HepG2 (cell line): ENCODE measurements around the gene SS18L1. TPM values are rescaled to one million over a fixed set of nuclear protein-coding genes. Genes with fewer than 3 reads are reported as not detected.

Source experiments
- ATAD3A ChIP-seq: sonication (generic); formaldehyde crosslinking; IDR thresholded peaks from 2 replicates; pipeline ENCODE4 v1.4.0; 2020; ENCODE audit warnings: missing genetic modification reagents
- CBFB ChIP-seq: sonication (generic); formaldehyde crosslinking; IDR thresholded peaks from 2 replicates; pipeline ENCODE4 v1.4.0; 2020; ENCODE audit warnings: missing genetic modification reagents
- ELF3 ChIP-seq: IDR thresholded peaks from 2 replicates; pipeline ENCODE4 v1.6.1; 2016; ENCODE audit warnings: missing genetic modification reagents, missing compliant biosample characterization
- ISL2 ChIP-seq: sonication (generic); formaldehyde crosslinking; IDR thresholded peaks from 2 replicates; pipeline ENCODE4 v1.5.0; 2020; ENCODE audit warnings: missing genetic modification reagents
- MTA3 ChIP-seq: sonication (generic); formaldehyde crosslinking; IDR thresholded peaks from 2 replicates; pipeline ENCODE4 v1.4.0; 2020; ENCODE audit warnings: missing genetic modification reagents
- TCF12 ChIP-seq, 2 experiments: fragments of 450-650 bp in 1 of 2; sonication (generic) in 1 of 2; formaldehyde crosslinking in 1 of 2; IDR thresholded peaks; 2 replicates each; pipeline versions ENCODE4 v1.6.1 to v1.8.0; 2017 to 2022; ENCODE audit warnings: antibody characterized with exemption in 1 of 2, mild to moderate bottlenecking in 1 of 2, missing genetic modification reagents in 1 of 2, moderate library complexity in 1 of 2
- TCF7 ChIP-seq: sonication (generic); IDR thresholded peaks from 2 replicates; pipeline ENCODE4 v1.6.1; 2016; ENCODE audit warnings: antibody characterized with exemption, low read depth
- U2AF1 ChIP-seq: fragments of 200-400 bp; formaldehyde crosslinking; optimal IDR thresholded peaks from 2 replicates; pipeline ENCODE3; 2017; ENCODE audit warnings: mild to moderate bottlenecking, low read depth, low read length
- XBP1 ChIP-seq: sonication (generic); formaldehyde crosslinking; IDR thresholded peaks from 2 replicates; pipeline ENCODE4 v1.5.0; 2020; ENCODE audit warnings: missing genetic modification reagents
- ZBTB38 ChIP-seq: sonication (generic); formaldehyde crosslinking; IDR thresholded peaks from 2 replicates; pipeline ENCODE4 v1.5.1; 2020; ENCODE audit warnings: mild to moderate bottlenecking, missing genetic modification reagents
- ZNF672 ChIP-seq: sonication (generic); formaldehyde crosslinking; IDR thresholded peaks from 2 replicates; pipeline ENCODE4 v1.8.1; 2022; ENCODE audit warnings: missing genetic modification reagents
- polyA plus RNA-seq, 8 experiments: library from polyadenylated mRNA; depleted of rRNA in 3 of 8; stranded (reverse) in 7 of 8; unstranded in 1 of 8; fragments of >200 nt; fragmentation: Illumina TruSeq in 4 of 8; extraction: Trizol in 4 of 8; gene quantifications; 2 replicates each; pipeline versions ENCODE4 v1.2.1 to v1.2.3, GENCODE V29; 2011 to 2016; ENCODE audit warnings: low read depth in 4 of 8, missing spikeins in 1 of 8, mixed read lengths in 1 of 8; ENCODE audit not compliant: insufficient read depth in 1 of 8
- total RNA-seq, 5 experiments: library from RNA; depleted of rRNA; stranded (reverse); fragments of >200 nt; fragmentation: Illumina TruSeq; extraction: Trizol; gene quantifications; 2 replicates each; pipeline ENCODE4 v1.2.3, GENCODE V29; 2016; ENCODE audit warnings: low read depth in 1 of 5
- TF ChIP-seq, protein P1 (sequence below): sonication (generic); formaldehyde crosslinking; IDR thresholded peaks from 2 replicates; pipeline ENCODE4 v1.8.1; 2022; ENCODE audit warnings: low read depth, mild to moderate bottlenecking, missing genetic modification reagents
- TF ChIP-seq, protein P2 (sequence below): sonication (generic); formaldehyde crosslinking; IDR thresholded peaks from 2 replicates; pipeline ENCODE4 v1.8.0; 2023; ENCODE audit warnings: mild to moderate bottlenecking, missing genetic modification reagents
- TF ChIP-seq, protein P3 (sequence below): sonication (generic); formaldehyde crosslinking; IDR thresholded peaks from 2 replicates; pipeline ENCODE4 v1.8.1; 2023; ENCODE audit warnings: mild to moderate bottlenecking, missing genetic modification reagents
- TF ChIP-seq, protein P4 (sequence below): sonication (generic); formaldehyde crosslinking; IDR thresholded peaks from 2 replicates; pipeline ENCODE4 v1.4.0; 2020; ENCODE audit warnings: missing genetic modification reagents
- TF ChIP-seq, protein P5 (sequence below): sonication (generic); formaldehyde crosslinking; IDR thresholded peaks from 2 replicates; pipeline ENCODE4 v1.4.0; 2020; ENCODE audit warnings: missing genetic modification reagents, borderline replicate concordance

The SS18L1 gene
- total and polyA plus RNA-seq, 2 of the 13 experiments (the other 11 are each of a cell fraction or from before 2014, with no cell fraction given), result 17.8 to 27.6 TPM

DNA sequence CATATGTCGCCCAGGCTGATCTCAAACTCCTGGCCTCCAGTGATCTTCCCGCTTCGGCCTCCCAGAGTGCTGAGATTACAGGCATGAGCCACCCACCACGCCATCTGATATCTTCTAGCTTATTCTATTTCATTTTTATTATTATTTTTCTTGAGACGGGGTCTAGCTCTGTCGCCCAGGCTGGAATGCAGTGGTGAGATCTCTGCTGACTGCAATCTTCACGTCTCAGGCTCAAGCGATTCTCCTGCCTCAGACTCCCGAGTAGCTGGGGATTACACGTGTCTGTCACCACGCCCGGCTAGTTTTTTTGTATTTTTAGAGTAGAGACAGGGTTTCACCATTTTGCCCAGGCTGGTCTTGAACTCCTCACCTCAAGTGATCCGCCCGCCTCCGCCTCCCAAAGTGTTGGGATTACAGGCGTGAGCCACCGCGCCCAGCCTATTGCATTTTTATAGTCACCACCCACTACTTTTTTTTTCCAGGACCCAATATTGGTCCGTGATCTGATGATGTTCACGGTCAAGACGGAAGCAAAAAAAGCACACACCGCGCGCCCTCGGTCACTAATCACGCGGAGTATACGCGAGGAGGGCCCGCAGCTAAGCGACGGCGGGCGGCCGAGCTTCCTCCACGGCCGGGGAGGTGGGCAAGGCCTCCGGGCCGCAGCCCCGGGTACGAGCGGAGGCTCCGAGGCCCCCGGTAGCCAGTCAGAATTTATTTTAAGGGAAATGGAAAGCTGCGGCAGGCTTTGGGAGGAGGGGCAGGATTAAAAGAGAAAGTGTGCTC is 22.4 kb upstream of the SS18L1 start (continued):
- TF ChIP-seq ZBTB38 (CRISPR knock-in tag), result peak; percentile 10; the same call in 1 of the 2 replicates
- TF ChIP-seq, protein P1, sequence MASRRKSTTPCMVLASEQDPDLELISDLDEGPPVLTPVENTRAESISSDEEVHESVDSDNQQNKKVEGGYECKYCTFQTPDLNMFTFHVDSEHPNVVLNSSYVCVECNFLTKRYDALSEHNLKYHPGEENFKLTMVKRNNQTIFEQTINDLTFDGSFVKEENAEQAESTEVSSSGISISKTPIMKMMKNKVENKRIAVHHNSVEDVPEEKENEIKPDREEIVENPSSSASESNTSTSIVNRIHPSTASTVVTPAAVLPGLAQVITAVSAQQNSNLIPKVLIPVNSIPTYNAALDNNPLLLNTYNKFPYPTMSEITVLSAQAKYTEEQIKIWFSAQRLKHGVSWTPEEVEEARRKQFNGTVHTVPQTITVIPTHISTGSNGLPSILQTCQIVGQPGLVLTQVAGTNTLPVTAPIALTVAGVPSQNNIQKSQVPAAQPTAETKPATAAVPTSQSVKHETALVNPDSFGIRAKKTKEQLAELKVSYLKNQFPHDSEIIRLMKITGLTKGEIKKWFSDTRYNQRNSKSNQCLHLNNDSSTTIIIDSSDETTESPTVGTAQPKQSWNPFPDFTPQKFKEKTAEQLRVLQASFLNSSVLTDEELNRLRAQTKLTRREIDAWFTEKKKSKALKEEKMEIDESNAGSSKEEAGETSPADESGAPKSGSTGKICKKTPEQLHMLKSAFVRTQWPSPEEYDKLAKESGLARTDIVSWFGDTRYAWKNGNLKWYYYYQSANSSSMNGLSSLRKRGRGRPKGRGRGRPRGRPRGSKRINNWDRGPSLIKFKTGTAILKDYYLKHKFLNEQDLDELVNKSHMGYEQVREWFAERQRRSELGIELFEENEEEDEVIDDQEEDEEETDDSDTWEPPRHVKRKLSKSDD (CRISPR knock-in tag), result 0 out of 2 replicates have a peak, but pooled peaks have one; percentile 43
- TF ChIP-seq, protein P2, sequence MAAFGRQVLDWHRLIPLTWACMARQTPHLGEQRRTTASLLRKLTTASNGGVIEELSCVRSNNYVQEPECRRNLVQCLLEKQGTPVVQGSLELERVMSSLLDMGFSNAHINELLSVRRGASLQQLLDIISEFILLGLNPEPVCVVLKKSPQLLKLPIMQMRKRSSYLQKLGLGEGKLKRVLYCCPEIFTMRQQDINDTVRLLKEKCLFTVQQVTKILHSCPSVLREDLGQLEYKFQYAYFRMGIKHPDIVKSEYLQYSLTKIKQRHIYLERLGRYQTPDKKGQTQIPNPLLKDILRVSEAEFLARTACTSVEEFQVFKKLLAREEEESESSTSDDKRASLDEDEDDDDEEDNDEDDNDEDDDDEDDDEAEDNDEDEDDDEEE (CRISPR knock-in tag), result 0 out of 2 replicates have a peak, but pooled peaks have one; percentile 27
- TF ChIP-seq, protein P3, sequence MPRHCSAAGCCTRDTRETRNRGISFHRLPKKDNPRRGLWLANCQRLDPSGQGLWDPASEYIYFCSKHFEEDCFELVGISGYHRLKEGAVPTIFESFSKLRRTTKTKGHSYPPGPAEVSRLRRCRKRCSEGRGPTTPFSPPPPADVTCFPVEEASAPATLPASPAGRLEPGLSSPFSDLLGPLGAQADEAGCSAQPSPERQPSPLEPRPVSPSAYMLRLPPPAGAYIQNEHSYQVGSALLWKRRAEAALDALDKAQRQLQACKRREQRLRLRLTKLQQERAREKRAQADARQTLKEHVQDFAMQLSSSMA (CRISPR knock-in tag), result no peak
- TF ChIP-seq U2AF1, result no peak
- no peak for TF ChIP-seq TCF7
- TF ChIP-seq TCF12 (IDR thresholded peaks at IDR 0.05), result no peak
- no peak for TF ChIP-seq TCF12 (CRISPR knock-in tag; IDR thresholded peaks at IDR 0.05)
- TF ChIP-seq, protein P4, sequence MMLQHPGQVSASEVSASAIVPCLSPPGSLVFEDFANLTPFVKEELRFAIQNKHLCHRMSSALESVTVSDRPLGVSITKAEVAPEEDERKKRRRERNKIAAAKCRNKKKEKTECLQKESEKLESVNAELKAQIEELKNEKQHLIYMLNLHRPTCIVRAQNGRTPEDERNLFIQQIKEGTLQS (CRISPR knock-in tag), result 0 out of 2 replicates have a peak, but pooled peaks have one; percentile 39
- no peak for TF ChIP-seq ATAD3A
- no peak for TF ChIP-seq ISL2 (CRISPR knock-in tag)
- TF ChIP-seq ZNF672 (CRISPR knock-in tag), result no peak
- no peak for TF ChIP-seq MTA3 (CRISPR knock-in tag)
- no peak for TF ChIP-seq XBP1 (CRISPR knock-in tag)
- TF ChIP-seq ELF3, result no peak; the same call in 1 of the 2 replicates
- TF ChIP-seq, protein P5, sequence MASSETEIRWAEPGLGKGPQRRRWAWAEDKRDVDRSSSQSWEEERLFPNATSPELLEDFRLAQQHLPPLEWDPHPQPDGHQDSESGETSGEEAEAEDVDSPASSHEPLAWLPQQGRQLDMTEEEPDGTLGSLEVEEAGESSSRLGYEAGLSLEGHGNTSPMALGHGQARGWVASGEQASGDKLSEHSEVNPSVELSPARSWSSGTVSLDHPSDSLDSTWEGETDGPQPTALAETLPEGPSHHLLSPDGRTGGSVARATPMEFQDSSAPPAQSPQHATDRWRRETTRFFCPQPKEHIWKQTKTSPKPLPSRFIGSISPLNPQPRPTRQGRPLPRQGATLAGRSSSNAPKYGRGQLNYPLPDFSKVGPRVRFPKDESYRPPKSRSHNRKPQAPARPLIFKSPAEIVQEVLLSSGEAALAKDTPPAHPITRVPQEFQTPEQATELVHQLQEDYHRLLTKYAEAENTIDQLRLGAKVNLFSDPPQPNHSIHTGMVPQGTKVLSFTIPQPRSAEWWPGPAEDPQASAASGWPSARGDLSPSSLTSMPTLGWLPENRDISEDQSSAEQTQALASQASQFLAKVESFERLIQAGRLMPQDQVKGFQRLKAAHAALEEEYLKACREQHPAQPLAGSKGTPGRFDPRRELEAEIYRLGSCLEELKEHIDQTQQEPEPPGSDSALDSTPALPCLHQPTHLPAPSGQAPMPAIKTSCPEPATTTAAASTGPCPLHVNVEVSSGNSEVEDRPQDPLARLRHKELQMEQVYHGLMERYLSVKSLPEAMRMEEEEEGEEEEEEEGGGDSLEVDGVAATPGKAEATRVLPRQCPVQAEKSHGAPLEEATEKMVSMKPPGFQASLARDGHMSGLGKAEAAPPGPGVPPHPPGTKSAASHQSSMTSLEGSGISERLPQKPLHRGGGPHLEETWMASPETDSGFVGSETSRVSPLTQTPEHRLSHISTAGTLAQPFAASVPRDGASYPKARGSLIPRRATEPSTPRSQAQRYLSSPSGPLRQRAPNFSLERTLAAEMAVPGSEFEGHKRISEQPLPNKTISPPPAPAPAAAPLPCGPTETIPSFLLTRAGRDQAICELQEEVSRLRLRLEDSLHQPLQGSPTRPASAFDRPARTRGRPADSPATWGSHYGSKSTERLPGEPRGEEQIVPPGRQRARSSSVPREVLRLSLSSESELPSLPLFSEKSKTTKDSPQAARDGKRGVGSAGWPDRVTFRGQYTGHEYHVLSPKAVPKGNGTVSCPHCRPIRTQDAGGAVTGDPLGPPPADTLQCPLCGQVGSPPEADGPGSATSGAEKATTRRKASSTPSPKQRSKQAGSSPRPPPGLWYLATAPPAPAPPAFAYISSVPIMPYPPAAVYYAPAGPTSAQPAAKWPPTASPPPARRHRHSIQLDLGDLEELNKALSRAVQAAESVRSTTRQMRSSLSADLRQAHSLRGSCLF (CRISPR knock-in tag), result no peak
- no peak for TF ChIP-seq CBFB (CRISPR knock-in tag)
